Measurements from ENCODE around the gene OR8B3.

OR8B3 gene

DNA sequence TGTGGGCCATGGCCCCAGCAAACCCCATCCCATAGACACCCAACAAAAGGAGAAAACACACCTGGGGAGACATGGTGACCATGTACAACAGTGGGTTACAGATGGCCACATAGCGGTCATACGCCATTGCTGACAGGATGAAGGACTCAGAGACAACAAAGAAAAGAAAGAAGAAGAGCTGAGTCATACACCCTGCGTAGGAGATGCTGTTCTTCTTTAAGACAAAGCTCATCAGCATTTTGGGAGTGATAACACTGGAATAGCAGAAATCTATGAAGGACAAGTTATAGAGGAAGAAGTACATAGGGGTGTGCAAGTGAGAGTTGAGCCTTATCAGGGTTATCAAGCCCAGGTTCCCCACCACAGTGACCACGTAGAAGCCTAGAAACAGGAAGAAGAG is 41.8 kb upstream of the OR8B3 start:
- TF ChIP-seq, protein P1, sequence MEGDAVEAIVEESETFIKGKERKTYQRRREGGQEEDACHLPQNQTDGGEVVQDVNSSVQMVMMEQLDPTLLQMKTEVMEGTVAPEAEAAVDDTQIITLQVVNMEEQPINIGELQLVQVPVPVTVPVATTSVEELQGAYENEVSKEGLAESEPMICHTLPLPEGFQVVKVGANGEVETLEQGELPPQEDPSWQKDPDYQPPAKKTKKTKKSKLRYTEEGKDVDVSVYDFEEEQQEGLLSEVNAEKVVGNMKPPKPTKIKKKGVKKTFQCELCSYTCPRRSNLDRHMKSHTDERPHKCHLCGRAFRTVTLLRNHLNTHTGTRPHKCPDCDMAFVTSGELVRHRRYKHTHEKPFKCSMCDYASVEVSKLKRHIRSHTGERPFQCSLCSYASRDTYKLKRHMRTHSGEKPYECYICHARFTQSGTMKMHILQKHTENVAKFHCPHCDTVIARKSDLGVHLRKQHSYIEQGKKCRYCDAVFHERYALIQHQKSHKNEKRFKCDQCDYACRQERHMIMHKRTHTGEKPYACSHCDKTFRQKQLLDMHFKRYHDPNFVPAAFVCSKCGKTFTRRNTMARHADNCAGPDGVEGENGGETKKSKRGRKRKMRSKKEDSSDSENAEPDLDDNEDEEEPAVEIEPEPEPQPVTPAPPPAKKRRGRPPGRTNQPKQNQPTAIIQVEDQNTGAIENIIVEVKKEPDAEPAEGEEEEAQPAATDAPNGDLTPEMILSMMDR (IDR thresholded peaks at IDR 0.05; ENCODE audit: insufficient read depth, low read depth, low read length, missing control alignments) = no peak
- no peak overlapping the region for H3K4me3 ChIP-seq (ENCODE audit: low read length)
- no peak for DNase-seq (ENCODE audit: low read depth)

DNA sequence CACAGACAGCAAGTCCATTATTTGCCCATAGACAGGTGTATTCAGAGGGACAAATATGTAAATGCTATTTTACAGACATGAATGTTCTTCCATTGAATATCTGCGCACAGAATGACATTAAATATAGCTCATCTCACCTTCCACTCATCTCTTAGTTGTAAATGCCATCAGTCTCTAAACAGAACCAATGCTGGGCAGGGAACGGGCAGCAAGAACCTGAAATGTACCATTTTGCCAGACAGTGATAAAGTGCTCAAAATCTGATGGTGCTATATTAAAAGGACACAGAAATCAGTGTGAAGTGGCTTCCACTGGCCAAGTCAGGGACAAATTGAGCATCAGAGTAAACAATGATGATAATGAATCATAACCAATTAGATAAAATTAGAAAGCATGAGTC is 35.9 kb upstream of the OR8B3 start:
- H3K4me3 ChIP-seq (ENCODE audit: low read length) = no peak overlapping the region
- TF ChIP-seq, protein P1 (IDR thresholded peaks at IDR 0.05; ENCODE audit: insufficient read depth, low read depth, low read length, missing control alignments) = no peak
- DNase-seq (ENCODE audit: low read depth) = no peak

DNA sequence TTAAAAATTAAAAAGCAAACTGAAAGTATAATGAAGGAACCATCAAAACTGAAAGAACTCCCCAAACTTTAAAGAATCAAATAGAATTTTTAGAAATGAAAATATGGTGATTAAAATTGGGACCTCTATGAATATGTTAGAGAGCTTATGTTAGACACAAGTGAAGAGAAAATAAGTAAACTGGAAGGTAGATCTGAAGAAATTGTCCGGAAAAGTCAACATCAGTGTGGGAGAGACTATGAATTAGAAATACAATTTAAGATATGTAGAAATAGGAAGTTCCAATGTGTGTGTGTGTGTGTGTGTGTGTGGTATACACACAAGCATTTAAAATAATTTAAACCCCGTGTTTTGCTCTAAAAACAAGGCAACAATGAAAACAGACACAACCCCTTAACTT is 30.8 kb upstream of the OR8B3 start:
- DNase-seq (ENCODE audit: low read depth) = no peak
- no peak overlapping the region for H3K4me3 ChIP-seq (ENCODE audit: low read length)
- TF ChIP-seq, protein P1 (IDR thresholded peaks at IDR 0.05; ENCODE audit: insufficient read depth, low read depth, low read length, missing control alignments) = no peak

DNA sequence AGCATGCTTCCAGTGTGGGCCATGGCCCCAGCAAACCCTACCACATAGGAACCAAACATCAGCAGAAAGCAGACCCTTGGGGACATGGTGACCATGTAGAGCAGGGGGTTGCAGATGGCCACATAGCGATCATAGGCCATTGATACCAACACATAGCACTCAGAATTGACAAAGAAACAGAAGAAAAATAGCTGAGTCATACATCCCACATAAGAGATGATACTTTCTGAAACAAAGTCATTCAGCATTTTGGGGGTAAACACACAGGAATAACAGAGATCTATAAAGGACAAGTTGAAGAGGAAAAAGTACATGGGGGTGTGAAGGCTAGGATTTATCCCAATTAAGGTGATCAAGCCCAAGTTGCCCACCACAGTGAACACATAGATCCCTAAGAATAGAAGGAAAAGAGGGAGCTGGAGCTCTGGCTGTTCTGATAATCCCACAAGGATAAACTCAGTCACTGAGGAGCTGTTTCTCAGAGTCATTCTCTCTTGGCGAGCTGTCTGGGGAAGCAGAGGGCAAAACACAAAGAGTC is 25.6 kb upstream of the OR8B3 start, which contains the start of gene OR8B4:
TSS of gene OR8B4 (minus strand) at position 488 of the 538 bp plus-strand sequence. CDS start at position 488, 0 bp downstream.
- H3K4me3 ChIP-seq (ENCODE audit: low read length) = no peak within 1 kb of the TSS
- DNase-seq (ENCODE audit: low read depth) = no peak
- TF ChIP-seq, protein P1 (IDR thresholded peaks at IDR 0.05; ENCODE audit: insufficient read depth, low read depth, low read length, missing control alignments) = no peak

DNA sequence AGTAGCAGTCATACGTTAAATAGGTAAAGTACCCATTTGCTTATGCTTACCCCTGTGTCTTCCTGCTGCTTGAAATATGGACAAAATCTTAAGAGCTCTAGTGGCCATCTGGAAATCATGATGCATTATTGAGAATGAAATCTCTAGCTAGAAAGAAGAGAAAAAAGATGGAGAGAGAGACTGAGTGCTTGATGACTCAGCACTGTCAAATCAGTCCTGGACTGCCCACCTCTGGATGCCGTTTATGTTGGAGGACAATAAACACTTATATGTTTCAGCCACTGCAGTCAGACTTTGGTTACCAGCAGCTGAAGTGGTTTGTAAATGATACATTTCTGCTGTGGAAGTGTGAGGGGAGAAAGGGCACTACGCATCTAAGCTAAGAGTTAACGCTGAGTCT is 22.2 kb upstream of the OR8B3 start:
- no peak overlapping the region for H3K4me3 ChIP-seq (ENCODE audit: low read length)
- no peak for DNase-seq (ENCODE audit: low read depth)
- TF ChIP-seq, protein P1 (IDR thresholded peaks at IDR 0.05; ENCODE audit: insufficient read depth, low read depth, low read length, missing control alignments) = no peak

DNA sequence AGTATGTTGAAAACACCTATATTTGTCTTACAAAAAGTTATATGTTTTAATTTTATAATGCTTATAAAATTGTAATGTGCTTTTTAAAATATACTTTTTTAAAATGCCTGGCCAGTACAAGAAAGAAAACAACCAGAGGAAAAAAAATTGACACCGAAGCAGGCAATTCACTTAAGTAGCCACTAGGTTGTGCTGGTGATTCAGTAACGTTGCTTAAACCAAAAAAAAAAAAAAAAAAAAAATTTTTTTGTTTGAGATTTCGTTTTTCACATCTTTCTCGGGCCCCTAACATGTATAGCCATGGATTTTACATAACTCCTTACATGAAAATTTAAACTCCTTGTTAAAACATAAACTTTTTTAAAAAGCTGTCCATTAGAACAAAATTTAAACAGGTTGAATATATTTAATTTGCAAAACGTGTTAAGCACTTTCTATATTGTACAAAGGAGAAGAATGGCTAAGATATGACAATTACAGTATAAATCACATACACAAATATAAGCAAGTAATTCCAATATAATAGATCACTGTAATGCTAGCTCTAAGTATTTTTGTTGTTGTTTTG is 16.6 kb upstream of the OR8B3 start:
- no peak overlapping the region for H3K4me3 ChIP-seq (ENCODE audit: low read length)
- TF ChIP-seq, protein P1 (IDR thresholded peaks at IDR 0.05; ENCODE audit: insufficient read depth, low read depth, low read length, missing control alignments) = peak; percentile 78
- DNase-seq (ENCODE audit: low read depth) = peak; percentile 62

DNA sequence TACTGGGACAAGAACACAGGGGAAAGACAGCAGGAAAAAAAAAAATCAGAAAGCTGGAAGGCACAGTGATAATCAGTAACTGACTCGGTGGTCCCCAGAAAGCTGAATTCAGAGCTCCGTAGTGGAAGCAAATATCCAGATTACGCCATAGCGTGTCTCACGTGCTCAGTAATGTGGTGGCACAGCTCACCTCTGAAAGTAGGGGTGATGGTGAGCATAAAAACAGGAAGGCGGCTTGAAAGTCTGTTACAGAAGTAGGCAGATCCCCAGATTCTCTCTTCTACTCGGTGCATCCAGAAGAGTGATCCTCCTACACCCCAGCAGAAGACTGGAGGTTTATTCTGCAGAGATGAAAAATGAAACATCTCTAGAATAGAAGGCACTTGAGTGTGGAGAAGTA is 11.1 kb upstream of the OR8B3 start:
- H3K4me3 ChIP-seq (ENCODE audit: low read length) = no peak overlapping the region
- TF ChIP-seq, protein P1 (IDR thresholded peaks at IDR 0.05; ENCODE audit: insufficient read depth, low read depth, low read length, missing control alignments) = no peak
- no peak for DNase-seq (ENCODE audit: low read depth)

All from epithelial cell of esophagus (primary cell).